ENCODE data around the gene DYNLRB1. TPM values are rescaled to one million over a fixed set of nuclear protein-coding genes. Genes with fewer than 3 reads are reported as not detected.

The DYNLRB1 gene
- total RNA-seq, 1 experiment from 2014 or later = 175 TPM

DNA sequence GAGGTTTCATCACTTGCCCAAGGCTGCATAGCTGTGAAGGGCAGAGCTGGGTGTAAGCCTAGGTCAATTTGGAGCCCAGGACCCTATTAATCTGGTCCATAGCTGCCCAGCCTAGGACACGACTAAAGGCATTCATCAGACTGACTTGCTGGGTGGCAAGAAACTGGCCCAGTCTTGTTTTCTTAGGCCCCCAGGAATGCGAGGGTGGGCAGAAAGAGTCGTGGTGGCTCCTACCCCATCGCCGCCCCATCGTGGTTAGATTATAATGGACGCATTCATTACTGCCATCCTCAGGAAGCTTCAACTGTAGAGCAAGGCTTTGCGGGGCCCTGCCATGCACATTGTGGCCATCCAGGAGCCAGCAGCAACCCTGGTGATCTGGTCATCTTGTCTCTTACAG, 16.1 kb downstream of the DYNLRB1 start:
- no peak for DNase-seq (ENCODE audit: extremely low read depth, low read depth)

DNA sequence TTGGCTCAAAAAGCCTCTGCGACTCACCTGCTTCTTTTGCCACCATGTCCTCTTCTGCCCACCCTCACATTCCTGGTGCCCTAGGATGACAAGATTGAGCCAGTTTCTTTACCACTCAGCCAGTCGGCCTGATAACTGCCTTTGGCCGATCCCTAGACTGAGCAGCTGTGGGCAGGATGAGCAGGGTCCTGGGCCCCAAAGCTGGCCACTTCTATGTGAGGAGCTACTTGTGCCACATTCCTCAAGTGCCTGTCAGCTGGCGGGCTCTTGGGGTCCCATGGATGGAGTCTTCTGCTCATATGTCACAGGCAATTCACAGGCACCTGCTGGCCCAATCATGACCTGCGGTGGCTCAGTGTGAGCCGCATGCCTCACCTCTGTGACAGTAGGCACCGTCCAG, 16.5 kb downstream of the DYNLRB1 start:
- no peak for DNase-seq (ENCODE audit: extremely low read depth, low read depth)

DNA sequence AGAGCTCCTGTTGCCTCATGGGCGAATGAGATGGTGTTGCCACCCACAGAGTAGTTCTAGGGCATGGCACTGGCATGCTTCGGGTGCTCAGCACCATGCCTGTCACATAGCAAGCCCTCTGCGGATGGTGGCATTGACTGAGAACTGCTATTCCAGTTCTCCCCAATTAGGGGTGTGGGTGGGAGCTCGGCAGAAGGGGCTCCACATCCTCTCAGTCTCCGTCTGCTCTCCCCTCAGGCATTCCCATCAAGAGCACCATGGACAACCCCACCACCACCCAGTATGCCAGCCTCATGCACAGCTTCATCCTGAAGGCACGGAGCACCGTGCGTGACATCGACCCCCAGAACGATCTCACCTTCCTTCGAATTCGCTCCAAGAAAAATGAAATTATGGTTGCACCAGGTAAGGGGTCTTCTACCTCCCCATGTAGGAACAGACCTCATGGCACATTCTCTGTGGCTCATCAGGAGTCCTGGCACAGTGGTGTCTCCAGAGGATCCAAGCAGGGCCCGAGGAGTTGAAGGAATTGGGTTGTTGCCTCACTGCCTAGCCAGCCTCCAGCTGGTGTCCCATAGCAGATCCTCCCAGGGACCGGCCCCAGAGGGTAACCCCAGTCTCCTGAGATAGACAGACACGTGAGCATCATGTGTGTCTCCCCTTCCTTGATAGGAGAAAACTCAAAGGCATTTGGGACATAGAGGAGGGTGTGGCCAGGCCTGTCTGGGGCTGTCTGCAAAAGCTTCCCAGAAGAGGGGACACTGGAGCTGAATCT, 18.4 kb downstream of the DYNLRB1 start:
- DNase-seq (ENCODE audit: extremely low read depth, low read depth) = no peak

DNA sequence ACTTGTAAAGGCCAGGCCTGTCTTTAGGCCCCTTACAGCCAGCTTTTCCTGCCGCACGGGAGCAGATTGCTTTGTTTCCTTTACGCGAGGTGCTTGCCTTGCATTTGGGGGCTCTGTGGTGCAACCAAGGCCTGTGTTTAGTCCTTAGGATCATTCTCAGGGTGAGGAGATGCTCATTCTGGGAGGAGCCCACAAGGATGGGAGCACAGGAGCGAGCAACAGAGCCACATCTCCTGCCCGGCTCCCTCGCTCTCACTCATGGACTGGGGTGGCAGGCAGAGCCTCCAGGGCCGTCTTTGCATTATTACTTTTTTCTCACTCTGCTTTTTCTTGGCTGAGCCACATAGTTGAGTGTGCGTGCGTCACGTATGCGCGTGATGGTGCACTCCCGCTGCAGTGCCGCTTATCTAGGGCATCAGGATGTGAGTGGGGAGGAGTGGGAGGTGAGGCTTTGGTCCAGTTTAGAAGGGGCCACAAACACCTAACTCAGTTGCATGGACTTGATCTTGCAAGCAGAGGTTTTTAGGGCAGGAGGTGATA, 19.1 kb downstream of the DYNLRB1 start:
- no peak for DNase-seq (ENCODE audit: extremely low read depth, low read depth)

DNA sequence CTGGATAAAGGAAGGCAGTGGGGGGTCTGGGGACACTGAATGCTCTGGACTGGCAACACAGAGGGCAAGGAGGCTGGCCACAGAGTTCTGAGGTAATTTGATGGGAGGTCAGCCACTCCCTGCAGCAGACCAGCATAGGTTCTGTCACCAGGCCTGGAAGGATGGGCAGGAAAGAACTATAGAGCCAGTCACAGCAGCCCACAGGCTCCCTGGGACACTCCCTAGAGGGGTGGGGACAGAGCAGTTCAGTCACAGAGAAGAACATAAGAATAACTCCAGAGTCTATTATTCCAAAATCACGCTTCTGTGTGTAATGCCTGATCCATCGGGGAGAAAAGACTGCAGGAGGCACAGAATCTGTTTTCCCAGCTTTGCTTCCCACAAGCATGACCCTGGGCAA, 19.6 kb downstream of the DYNLRB1 start:
- DNase-seq (ENCODE audit: extremely low read depth, low read depth) = no peak

DNA sequence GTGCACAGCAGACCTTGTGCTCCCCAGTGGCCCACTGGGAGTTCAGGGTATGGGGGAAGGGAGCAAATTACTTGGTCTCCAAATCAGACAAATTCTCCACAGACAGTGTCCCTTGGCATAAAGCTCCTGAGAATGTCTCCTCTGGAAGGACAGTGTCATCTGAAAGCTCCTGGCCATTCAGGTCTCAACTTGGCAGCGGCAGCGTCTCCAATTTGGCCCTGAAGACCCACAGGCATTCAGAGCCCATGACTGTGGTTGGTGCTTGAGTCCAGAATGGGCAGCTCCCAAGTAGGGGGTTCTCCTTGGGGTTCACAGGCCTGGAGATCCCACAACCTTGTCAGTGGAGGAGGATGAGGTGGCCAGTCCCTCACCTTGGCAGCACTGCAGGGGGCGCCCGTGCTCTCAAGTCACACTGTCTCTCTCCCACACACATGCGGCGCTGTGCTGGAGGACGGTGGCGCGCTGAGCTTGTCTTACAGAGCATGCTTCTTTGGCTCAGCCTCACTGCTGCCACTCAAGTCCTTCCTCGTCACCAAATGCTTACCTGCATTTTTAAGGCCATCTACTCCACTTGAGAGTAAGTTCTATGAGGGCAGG, 20.7 kb downstream of the DYNLRB1 start:
- DNase-seq (ENCODE audit: extremely low read depth, low read depth) = no peak

DNA sequence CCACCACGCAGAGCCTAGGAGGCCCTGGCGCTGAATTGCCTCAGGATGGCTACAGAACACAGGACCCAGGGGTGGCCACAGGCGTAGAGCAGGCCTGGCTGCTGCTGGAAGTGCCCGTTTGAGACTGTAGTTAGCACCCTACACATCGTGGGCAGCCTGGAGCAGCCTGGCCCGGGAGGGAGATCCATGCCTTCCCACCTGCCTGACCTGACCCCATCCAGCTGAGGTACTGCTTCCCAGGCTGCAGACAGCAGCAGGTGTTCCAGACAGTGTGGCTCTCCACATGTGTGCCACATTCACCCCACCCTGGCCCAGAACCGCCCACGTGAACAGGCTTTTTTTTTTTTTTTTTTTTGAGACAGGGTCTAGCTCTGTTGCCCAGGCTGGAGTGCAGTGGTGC, 21.4 kb downstream of the DYNLRB1 start:
- DNase-seq (ENCODE audit: extremely low read depth, low read depth) = no peak

DNA sequence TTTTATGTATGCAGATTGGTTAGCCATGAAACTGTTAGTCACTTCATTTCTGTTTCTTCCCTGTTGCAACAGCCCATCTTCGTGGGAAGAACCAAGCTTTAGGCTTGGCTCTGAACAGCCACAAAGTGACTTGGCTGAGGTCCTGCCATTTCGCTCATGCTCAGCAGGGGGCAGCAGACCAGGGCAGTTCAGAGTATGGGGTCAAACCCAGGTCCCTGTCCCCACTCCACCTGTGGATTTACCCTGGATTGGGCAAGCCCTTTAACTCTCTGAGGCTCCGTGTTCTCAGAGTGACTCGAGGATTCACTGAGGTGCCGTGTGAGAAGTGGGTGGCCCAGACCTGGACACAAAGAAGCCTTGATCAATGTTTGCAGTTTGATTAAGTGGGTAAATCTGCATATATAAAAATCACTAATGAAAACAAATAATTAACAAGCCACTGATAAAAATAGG, 22.5 kb downstream of the DYNLRB1 start:
- DNase-seq (ENCODE audit: extremely low read depth, low read depth) = peak; percentile 43

DNA sequence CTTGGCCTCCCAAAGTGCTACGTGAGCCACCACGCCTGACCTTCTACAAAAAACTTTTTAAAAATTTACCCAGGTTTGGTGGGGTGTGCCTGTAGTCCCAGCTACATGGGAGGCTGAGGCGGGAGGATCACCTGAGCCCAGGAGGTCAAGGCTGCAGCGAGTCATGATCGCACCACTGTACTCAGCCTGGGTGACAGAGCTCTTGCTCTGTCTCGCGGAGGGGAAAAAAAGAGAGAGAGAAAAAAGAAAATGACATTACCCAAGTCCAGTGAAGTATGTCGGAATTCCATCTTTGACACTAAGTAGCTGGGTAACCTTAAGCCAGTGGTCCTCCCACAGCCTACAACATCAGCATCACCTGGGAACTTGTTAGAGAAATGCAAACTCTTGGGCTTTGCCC, 23.5 kb downstream of the DYNLRB1 start:
- no peak for DNase-seq (ENCODE audit: extremely low read depth, low read depth)

DNA sequence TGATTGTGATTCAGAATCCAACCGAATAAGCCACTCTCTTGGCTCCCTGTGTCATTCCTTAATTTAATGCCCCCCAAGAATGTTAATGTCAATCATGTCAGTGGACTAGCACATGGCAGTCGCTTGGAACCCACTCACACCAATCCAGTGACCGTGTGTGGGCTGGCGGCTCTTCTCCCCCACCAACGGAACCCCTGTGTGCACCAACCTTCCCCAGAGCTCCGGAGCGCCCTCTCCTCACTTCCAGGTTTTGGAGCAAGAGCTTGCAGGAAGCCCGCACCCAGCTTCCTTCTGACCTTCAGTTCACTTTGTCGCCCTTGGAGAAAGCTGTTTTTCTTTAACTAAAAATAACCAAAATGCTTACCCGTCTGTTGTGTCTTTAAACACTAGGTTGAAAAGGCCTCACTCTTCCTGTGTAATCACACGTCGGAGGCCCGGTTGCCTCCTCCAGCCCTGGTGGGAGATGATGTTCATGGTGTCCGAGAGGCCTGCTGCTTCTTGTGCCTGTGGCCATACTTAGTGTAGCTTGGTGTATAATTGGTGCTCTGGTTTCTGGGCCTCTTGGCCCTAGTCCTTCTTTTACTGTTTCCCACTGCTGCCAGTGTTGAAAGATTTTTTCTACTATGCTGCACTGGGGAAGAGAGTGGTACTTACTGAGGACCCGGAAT, 24.5 kb downstream of the DYNLRB1 start:
- DNase-seq (ENCODE audit: extremely low read depth, low read depth) = no peak

DNA sequence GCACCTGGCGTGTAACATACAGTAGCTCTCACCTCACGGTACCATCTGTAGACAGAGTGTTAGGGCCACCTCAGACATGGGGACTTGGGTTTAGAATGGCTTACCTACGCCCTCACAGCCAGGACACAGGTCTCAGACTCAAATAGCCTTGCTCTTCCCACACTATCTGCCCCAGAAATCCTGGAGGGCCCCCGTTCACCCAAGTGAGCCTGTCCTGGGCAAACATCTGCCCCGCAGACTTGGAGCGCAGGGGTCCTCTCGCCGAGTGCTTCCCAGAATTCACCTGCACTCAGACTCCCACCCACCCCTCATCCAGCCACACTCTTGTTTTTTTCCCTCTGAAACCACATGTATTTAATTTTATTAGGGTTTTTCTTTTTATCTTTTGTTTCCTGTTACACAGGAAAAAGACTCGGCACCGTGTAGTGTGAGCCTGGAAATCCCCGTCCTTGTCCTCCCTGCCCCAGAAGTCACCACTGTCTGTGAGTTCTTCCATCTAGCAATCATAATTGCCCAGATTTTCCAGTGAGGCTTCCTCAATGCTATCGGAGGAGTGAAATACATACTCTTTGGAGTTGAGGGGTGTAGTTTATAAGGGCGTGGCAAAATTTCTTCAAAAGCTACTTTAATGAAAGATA, 25.2 kb downstream of the DYNLRB1 start:
- DNase-seq (ENCODE audit: extremely low read depth, low read depth) = no peak

DNA sequence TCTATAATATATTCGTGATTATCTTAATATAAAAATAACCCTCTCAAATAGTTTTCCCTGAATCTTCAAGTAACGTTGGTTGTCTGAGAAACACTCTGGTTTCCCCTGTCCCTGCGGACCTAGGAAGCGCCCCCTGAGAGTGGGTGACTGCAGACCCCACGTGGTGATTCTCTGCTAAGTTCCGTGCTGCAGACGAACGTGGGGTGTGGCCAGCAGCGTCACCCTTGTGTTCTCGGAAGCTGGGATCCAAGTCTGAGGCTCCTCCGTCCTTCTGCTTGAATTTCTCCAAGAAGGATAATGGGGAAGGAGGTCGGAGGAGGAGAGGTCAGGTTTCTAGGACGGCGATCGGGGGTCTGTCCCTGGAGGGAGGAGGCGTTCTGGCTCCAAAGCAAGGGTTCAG, 25.7 kb downstream of the DYNLRB1 start:
- DNase-seq (ENCODE audit: extremely low read depth, low read depth) = no peak

DNA sequence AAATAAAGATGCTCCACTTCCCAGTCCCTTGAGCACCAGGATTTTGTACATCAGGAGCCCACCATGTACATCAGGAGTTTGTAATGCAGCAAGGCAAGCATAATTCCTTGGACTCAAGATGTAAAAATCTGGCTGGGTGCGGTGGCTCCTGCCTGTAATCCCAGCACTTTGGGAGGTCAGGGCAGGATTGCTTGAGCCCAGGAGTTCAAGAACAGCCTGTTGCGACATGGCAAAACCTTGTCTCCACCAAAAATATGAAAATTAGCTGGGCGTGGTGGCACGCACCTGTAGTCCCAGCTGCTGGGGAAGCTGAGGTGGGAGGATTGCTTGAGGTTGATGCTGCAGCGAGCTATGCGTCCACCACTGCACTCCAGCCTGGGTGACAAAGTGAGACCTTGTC, 26.2 kb downstream of the DYNLRB1 start:
- DNase-seq (ENCODE audit: extremely low read depth, low read depth) = no peak

DNA sequence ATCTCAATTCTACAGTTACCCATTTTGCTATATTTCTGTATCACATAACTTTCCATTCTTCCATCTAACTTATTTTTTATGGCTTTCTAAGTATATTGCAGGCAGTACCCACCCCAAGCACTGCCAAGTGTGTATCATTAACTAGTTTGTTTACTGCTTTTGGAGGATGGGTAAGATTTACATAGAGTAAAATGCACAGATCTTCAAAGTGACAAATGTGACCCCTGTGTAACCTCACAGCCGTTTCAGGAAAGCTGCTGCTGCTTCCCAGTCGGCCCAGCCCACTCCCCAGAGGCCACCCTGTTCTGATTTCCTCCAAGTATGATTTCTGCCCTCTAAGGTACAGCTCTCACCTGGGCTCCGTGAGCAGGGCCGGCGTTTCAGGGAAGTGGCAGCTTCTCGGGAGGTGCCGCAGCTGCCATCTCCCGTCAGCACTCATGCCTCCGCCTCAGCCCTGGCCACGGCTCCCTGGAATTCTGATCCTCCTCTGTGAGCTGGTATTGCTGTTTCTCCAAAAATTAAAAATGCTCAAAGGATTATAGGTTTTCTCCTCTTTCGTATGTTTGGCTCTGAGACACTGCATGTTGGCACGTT, 27.3 kb downstream of the DYNLRB1 start:
- no peak for DNase-seq (ENCODE audit: extremely low read depth, low read depth)

DNA sequence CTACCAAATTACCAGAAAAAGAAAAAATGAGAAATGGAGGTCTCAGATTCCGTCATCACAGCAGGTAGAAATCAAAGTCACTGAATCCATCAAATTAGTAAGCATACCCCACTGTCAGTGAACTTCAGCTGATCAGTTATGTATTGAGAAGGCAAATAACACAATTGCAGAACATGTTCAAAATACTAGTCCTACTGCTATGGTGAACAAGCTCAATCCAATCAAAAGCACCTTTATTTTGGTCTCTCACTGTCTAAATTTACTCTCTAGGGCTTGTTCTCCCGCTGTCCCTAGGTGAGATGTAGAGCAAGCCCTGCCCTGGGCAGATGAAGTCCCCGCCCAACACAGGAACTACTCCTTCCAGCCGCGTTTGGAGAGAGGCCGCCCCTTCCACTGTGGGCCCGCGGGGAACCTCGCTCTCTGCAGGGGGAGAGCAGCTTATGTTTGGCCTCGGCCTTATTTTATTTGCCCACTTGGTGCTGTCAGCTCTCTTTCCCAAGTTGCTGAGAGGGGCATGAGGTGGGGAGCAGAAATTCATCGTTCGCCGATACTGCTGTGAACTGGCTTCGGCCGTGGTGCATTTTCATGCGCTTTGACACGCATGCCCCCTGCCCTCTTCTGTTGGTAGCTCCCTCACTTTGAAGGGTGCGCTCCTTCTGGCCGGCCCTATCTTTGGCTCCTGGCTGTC, 28.0 kb downstream of the DYNLRB1 start:
- DNase-seq (ENCODE audit: extremely low read depth, low read depth) = no peak

DNA sequence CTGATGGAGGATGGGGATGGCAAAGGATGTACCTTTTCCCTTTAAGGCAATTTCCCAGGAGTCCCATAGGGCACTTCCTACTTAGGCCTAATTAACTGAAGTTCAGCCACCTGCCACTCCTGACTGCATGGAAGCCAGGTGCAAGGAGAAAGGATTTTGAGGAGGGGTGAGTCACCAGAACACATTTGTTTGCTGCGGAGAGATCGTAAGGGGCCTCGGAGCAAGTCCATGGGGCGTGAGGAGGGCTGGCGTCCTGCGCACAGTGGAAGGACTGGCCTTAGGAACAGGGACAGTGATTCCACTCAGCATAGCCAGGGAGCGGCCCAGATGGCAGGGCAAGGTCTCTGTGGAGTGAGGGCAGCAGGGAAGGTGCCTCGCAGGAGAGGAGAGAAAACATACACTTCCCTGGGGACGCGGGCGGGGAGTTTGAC, 30.5 kb downstream of the DYNLRB1 start:
- DNase-seq (ENCODE audit: extremely low read depth, low read depth) = no peak

DNA sequence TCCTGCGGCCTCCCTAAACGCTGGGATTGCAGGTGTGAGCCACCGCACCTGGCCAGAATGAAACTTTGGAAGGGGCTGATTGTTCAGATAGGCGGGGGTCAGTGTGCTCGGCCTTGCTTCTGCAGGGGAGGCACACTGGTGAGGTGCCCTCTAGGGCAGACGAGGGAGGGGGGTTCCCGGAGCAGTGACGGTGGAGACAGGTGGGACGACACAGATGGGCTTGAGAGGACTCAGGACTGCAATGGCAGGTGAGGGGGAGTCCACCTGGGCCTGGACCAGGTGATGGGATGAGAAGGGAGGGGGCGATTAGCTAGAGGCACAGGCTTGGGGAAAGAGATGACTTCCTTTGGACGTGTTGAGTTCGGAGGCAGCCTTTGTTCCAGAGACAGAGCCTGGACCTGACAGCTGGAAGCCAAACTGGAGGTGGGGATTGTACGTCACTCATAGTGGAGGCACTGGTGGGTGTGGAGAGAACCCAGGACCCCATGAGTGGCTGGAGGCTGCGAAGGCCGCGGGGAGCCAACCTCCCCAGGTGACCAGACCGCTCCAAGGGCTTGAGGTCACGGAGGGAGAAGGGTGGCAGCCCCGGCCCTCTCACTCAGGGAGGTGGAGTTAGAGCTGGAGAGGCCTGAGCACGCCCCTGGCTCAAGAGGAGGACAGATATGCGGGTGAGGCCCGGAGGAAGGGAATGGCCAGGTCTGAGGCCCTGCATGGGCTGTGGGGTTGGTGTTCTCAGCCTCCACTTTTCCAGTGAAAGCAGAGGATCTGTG, 31.8 kb downstream of the DYNLRB1 start:
- DNase-seq (ENCODE audit: extremely low read depth, low read depth) = no peak

DNA sequence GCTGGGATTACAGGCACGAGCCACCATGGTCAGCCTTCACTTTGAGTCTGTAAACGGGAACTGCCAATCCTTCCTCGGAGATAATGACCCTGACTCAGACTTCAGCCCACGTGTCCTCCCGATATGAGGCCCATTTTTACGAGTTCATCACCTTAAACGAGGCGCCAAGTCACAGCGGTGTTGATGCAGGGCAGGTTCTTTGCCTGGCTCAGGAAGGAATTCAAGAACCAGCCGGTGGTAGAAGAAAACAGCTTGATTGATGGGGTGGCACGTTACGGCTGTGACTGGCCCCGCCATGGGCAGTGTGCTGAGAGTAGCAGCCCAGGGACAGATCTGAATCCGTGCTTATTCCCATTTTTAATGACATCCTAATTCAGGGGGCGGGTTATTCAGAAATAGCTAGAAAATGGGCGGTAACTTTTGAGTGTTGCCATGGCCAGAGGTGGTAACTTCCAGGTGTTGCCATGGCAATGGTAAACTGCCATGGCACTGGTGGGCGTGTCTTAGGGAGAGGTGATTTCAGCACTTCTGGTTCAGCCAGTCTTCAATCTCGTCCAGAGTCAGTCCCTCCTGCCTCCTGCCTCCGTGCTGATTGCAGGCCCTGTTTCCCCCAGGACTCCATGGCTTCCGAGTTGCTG, 33.2 kb downstream of the DYNLRB1 start:
- no peak for DNase-seq (ENCODE audit: extremely low read depth, low read depth)

DNA sequence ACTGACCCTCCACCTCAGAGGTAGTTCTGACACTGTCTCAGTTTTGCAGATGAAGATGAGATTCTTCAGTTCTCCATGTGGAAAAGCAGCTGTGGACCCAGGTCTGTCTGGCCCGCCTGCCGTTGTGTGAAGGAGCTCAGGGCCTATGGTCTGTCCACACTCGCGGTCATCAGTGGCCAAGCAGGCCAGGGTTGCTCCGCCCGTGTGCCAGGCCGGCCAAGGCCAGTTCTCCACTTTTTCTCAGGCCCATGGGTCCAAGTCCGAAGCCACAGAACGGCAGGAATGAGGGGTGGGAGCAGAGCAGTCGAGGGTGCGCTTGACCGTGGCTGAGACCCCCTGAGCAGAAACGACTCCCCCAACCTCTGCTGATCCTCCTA, 33.7 kb downstream of the DYNLRB1 start:
- DNase-seq (ENCODE audit: extremely low read depth, low read depth) = no peak

Measured in NCI-H460 (cell line).